Epithelial cell of prostate (primary cell): Measurements from ENCODE around the gene AFP.

Experiments
- DNase-seq: peaks from one replicate; pipeline ENCODE4 v3.0.0-alpha.2; 2011; ENCODE audit warnings: low read depth, low spot score
- H3K27ac ChIP-seq: fragments of 450-650 bp; 2 replicates; pipeline ENCODE4 v1.5.1; 2017; ENCODE audit warnings: mild to moderate bottlenecking

The AFP gene

DNA sequence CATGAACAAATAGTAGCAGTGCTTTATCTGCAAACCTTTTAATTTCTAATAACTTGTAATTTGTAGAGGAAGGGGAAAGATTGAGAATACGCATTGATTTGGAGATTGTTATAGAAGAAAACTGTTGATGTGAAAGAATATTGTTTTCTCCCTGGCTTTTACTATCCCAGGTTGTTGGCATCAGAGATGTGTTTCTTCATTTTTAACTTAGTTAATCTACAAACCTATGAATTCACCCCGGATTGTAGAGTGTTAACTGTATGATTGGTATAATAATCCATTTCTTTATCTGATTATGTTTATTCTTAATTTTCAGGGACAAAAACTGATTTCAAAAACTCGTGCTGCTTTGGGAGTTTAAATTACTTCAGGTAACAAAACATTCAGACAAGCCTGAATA is 18.9 kb downstream of the AFP start:
- H3K27ac ChIP-seq = no peak overlapping the region
- DNase-seq = no peak

DNA sequence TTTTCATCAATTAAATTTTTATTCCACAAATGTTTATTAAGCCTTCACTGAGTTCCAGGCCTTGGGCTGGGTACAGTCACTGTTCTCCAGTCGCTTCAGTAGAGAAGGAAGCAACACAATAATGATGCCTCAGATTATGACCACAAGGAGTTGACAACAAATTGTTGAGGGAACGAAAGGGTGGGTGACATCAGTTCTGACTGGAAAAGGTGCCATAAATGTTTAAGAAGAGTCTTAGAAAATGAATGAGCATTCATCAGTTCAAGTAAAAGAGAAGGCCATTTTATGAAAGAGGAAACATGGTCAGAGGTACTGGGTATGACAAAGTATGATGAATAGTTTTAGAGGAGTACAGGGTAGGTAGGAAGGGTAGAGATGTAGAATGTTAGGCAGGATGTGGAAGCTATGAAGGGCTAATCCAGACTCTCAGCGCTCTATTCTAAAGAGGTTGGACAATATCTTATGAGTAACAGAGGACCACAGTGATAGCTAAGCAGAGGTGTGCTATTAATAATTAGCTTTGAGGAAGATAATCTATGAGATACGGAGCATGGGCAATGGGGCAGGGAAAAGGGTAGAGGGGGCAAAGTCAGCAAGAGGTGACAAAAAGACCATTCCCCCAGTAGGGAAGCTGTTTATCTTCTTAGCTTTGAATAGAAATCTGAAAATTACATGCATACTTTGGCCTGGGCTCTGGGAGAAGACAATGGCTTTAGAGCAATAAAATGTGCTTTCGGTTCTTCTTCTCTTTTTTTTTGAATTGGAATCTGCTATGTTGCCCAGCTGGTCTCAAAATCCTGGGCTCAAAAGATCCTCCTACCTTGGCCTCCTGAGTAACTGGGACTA is 20.4 kb downstream of the AFP start:
- no peak for DNase-seq
- H3K27ac ChIP-seq = no peak overlapping the region

DNA sequence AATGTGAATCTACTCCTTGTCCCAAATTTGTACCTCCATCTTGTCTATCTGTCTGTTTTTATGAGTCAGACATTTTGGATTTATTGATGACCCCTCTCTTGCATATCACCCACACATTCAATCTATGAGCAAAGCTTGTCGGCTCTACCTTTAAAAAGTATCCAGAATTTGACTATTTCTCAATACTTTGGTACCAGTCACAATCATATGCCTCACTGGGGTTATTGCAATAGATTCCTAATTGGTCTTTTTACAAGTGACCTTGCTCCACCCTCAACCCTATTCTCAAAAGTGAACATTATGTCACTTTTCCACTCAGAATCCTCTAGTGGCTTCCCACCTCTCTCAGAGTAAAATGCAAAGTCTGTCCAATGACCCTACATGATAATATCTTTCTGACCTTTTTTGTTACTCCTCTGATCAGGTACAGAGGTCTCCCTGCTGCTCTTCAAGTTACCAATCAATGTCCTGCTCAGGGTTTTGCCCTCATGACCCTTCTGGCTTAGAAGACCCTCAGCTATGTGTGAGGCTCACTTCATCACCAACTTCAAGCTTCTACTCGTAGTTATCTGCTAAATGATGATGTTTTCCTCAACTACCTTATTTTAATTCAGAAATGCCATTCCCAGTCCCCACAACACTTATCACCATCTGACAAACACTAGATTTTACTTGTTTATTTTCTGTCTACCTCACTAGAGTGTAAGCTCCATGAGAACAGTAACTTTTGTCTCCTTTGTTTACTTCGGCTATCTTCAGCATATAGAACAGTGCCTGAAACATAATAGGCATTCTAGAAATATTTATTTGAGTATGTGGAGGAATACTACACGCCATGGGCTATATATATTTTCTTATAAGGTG is 22.4 kb downstream of the AFP start:
- H3K27ac ChIP-seq = no peak overlapping the region
- no peak for DNase-seq

DNA sequence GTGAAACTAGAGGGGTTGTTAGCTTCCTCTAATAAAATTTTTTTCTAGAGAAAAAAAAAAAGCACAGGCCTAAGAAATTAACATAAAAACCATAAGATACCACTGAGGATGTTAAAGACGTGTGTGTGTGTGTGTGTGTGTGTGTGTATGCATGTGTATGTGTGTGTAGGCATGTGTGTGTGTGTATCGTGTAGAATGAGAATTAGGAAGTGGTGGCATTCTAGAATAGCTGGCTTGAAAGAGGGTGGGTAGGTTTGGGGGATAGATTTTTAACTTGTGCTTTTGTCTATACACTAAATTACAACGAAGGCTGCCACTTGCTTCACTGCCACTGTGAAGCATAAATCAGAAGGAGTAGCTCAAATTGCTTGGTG is 23.0 kb downstream of the AFP start:
- H3K27ac ChIP-seq = no peak overlapping the region
- DNase-seq = no peak

DNA sequence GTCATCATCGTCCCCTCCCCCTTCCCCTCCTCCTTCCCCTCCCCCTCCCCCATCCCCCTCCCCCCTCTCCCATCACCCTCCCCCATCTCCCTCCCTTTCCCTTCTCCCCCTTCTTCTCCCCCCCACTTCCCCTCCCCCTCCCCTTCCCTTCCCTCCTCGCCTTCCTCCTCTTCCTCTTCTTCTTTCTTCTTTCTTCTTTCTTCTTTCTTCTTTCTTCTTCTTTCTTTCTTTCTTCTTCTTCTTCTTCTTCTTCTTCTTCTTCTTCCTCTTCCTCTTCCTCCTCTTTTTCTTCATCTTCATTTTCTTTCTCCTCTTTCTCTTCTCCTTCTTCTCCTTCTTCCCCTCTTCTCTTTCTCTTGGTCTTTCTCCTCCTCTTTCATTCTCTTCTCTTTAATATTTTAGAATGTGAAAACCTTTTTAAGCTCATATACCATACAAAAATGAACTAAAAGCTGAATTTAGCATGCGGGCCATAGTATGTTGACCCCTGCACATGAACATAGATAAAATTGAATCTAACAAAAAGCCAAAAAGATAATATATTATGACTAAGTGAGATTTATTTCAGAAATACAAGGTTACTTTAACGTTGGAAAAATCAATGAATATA is 25.0 kb downstream of the AFP start:
- DNase-seq = no peak
- H3K27ac ChIP-seq = no peak overlapping the region

DNA sequence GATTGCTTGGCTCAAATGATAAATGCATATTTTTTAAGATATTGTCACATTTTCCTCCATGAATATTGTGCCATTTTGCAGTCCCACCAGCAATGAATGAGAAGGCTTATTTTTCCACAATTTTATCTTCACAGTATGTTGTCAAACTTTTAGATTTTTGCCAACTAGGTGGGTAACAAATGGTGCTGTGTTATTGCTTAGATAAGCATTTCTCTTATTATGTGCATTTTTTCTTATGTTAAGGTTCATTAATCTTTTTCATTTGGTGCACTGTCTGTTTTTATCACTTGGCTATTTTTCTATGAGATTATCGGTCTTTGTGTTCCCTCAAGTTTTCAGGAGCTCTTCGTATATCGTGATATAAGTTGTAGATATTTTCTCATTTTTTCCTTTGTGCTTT is 32.1 kb downstream of the AFP start:
- DNase-seq = no peak
- H3K27ac ChIP-seq = no peak overlapping the region

DNA sequence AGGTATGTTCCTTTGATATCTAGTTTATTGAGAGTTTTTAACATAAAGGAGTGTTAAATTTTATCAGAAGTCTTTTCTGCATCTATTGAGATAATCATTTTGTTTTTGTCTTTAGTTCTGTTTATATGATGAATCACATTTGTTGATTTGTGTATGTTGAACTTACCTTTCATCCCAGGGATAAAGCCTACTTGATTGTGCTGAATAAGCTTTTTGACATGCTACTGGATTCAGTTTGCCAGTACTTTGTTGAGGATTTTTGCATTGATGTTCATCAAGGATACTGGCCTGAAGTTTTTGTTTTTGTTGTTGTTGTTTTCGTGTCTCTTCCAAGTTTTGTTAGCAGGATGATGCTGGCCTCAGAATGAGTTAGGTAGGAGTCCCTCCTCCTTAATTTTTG is 34.7 kb downstream of the AFP start:
- no peak overlapping the region for H3K27ac ChIP-seq
- DNase-seq = no peak

DNA sequence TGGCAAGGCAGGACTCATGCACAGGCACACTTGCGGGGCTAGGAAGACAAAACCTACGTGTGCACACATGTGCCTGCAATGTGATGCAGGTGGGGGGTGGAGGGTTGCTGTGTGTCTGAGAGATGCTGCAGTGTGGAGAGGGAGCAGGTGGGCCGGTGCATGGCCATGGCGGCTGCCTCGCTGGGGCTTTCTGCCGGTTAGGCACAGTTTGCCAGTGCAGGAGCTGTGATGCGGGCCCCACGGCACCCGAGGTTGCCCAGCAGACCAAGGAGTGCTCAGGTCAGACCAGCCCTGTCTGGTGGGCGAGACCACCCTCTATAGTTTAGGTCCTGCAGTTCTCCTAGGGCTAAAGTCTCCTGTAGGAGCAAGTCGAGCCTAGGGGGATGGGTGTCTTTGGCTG is 41.2 kb downstream of the AFP start:
- no peak overlapping the region for H3K27ac ChIP-seq
- DNase-seq = no peak

DNA sequence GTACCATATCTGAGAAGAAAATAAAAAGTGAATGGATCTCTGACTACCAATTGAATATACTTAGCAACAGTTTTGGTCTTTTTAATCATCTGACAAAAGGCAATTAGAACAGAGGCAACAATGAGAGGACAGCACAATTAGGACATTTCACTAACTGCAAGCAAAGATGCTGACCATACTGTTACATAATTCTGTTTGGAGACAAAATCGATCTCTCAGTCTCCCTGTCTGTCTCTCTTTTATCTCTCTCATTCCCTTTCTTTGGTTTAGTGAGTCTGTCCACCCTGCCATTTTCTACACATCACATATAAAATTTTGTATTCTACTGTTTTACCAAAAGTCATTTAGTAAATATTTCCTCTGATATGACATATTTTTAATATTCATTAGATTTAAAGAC is 43.3 kb downstream of the AFP start:
- no peak overlapping the region for H3K27ac ChIP-seq
- no peak for DNase-seq

DNA sequence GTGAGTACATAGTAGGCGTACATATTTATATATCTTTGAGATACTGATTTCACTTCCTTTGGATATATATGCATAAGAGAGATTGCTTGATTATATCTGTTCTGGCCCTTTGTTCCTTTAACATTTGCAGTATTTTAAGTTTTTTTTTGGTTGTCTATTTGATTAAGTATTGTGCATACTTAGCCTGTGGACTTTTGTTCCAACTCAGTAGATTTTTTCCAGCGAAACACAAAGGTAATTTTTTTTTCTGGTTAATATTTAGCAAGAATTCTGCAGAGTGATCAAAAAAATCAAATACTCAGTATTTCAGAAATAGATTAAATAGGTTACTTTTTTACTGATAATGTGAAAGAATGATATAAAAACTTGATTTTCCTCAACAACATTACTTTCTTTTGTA is 45.3 kb downstream of the AFP start, which contains the start of gene AFM:
Gene AFM, plus strand, starts transcription at position 388 of the 400 bp plus-strand sequence. CDS start 31 bp downstream, outside the sequence.
- H3K27ac ChIP-seq = no peak within 1 kb of the TSS
- no peak for DNase-seq

DNA sequence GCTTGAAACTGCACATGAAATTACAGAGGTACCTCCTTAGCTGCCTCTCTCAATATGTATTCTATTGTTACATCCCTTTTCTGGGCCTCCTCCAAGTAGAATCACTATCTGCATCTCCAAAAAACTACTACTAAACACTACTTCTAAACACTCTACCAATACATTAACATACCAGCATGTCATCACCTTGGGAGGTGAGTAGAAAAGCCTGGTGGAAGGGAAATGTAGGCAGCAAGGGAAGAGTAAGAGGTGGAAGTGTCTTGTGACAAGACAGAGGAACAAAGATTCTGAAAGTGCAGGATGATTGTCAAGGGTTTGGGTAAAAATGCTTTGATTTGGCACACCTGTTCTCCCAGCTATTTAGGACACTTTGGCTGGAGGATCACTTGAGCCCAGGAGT is 49.1 kb downstream of the AFP start:
- H3K27ac ChIP-seq = no peak overlapping the region
- no peak for DNase-seq

DNA sequence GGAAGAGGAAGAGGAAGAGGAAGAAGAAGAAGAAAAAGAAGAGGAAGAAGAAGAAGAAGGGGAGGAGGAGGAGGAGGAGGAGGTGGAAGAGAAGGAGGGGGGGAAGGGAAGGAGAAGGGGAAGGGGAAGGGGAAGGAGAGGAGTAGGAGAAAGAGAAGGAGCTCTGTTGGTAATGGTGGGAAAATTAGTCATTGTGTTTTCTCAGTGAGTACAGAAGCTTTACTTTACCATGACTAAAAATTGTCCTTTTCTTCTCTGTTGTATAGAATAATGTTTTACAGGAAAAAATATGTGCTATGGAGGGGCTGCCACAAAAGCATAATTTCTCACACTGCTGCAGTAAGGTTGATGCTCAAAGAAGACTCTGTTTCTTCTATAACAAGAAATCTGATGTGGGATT is 49.6 kb downstream of the AFP start:
- no peak for DNase-seq
- H3K27ac ChIP-seq = no peak overlapping the region

DNA sequence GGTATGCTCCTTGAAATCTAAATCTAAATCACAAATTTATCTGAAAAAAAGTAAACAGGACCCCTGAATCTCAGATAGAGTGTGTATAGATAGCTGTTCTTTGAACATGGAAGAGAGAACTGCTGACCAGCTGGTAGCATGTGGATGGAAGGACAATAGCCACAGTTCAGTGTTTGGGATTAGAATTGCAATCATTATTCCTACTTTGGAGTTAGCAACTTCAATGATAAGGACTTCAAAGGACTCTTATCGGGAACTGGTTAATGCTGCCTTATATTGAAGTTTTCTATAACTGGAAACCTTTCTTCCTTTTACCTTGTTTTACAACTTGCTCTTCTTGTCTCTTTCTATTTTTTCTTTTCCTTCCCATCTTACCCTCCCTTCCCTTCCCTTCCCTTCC is 50.5 kb downstream of the AFP start:
- DNase-seq = no peak
- no peak overlapping the region for H3K27ac ChIP-seq

DNA sequence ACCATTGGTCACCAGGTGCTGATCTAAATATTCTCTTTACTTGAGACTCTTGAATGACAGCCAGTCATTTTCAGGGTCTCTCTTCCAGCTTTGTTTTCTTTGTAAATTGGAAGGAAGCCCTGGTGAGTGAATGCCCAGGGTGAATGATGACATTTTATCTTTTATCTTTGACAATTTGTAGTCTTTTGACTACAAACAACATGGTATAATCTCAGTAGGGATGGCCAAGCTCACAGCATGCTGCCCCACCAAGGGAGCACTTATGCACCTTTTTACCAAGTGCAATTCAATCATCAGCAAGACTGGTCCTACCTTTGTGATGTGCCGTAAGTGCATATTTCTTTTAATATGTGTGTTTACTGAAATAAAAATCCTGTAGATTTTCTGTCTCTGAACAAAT is 51.2 kb downstream of the AFP start:
- no peak for DNase-seq
- H3K27ac ChIP-seq = no peak overlapping the region

DNA sequence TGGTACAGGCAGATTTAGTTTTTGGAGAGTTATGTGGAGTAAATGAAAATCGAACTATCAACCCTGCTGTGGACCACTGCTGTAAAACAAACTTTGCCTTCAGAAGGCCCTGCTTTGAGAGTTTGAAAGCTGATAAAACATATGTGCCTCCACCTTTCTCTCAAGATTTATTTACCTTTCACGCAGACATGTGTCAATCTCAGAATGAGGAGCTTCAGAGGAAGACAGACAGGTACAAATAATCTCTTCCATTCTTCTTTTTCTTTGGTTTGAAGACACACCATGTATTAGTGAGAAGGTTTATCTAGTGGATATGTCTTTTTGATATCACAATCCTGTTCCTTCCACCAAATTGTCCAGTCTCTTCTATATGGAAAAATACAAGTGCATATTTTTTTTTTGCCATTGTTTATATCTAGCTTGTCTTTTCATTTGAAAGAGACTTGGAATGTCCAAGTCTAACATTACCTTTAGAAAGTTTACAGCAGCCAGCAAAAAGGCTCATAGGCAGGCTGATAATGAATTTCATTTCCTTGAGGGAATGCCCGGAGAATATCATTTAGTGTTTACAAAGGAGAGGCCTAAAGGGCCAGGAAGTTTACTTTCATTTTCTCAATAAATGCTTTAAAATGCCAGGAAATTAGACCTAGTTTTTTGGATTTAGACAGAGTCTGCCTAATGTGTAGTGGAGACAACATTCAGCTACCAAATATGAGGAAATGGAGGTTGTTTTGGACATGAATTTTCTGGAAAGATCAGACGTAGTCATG is 64.2 kb downstream of the AFP start:
- no peak overlapping the region for H3K27ac ChIP-seq
- no peak for DNase-seq

DNA sequence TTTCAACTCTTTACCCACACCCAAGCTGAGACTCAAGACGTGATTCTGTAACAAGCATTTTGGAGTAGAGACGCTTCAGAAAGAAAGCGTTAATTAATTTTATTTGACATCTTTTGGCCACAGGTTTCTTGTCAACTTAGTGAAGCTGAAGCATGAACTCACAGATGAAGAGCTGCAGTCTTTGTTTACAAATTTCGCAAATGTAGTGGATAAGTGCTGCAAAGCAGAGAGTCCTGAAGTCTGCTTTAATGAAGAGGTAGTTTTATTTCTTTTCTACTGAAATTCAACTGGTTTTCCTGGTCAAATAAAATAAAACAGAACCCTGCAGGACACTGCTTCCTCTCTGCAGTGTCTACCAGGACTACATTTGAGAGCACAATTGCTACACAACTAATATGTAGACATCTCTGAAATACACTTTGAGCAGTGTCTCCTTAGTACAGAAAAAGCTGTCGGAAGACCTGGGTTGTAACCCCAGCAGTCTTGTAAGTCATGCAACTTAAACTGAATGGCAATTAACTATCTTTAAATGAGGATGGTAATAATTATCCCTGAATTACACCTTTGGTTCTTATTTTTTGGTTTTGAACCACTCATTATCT is 65.7 kb downstream of the AFP start:
- DNase-seq = no peak

DNA sequence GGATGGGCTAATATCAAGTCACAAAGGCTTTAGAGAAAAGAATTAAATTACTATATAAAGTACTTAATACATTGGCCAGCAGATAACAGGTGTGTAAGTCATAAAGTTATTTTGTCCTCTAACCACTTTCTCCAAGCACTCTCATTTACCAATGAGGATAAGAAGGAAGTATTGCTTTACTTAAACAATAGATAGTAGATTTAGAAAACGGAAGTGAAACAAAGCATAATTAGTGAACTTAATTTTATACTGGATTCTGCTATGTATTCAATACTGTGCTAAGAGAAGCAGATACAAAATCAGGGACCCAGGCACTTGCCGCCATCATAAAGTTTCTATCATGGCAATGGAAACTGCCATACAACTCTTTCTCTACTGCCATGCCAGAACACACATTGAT is 69.5 kb downstream of the AFP start:
- no peak overlapping the region for H3K27ac ChIP-seq
- DNase-seq = no peak

More for the DNA sequence above, 65.7 kb downstream of the AFP start:
- no peak overlapping the region for H3K27ac ChIP-seq
